GM23248 (cell line): ENCODE measurements around the gene DIAPH1.

Experiments used
- EZH2 ChIP-seq: fragments of 200-600 bp; sonication (generic); IDR thresholded peaks from 2 replicates; pipeline ENCODE4 v1.6.1; 2018; ENCODE audit warnings: antibody characterized with exemption, mild to moderate bottlenecking; ENCODE audit not compliant: insufficient read depth, poor library complexity, severe bottlenecking
- EZH2phosphoT487 ChIP-seq: fragments of 200-600 bp; sonication (generic); IDR thresholded peaks from 2 replicates; pipeline ENCODE4 v1.6.1; 2018; ENCODE audit warnings: antibody characterized with exemption, moderate library complexity, mild to moderate bottlenecking, low read depth; ENCODE audit not compliant: insufficient read depth

GRCh38 chr5:141573489-141574121 lies 45.2 kb downstream of the DIAPH1 start:
- TF ChIP-seq EZH2 (no peak), EZH2phosphoT487 (no peak)
